GM12891 (cell line): ENCODE data around the gene AADACL2.

ENCODE experiments used
- POLR2A ChIP-seq: IDR thresholded peaks from 2 replicates; pipeline ENCODE4 v1.6.1; 2011; ENCODE audit warnings: low read depth, low read length, control low read depth
- POLR2AphosphoS5 ChIP-seq: IDR thresholded peaks from 2 replicates; pipeline ENCODE4 v1.6.1; 2011; ENCODE audit warnings: low read depth, low read length, control low read depth
- SPI1 ChIP-seq: IDR thresholded peaks from 2 replicates; pipeline ENCODE4 v1.6.1; 2011; ENCODE audit warnings: low read depth, low read length, control low read depth

DNA sequence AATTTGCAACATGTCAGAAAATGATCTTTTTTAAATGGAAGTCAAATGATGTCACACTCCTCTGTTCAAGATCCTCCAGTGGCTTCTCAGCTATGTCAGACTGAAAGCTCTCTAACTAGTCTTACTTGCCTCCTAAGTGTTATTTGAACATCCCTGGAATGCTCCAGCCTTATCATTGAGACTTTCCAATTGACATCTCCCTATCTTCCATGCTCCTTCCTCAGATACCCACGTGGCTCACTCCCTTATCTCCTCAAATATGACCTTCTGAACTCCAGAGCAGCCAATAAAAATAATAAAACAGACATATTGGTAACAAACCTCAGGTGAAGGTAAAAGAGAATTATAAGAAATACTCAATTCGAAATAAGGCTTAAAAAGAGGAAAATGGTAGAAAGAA is 54.7 kb downstream of the AADACL2 start:
- TF ChIP-seq POLR2A (no peak), POLR2AphosphoS5 (no peak), SPI1 (no peak)
